Measurements from ENCODE around the gene TRAM2.
"Not testable (repeated sequence)": the region's sequence is repeated elsewhere in the genome, so short reads cannot be mapped to it uniquely, and the experiment has no call there.

TRAM2 gene

GRCh38 chr6:52474173-52474572, 102.7 kb downstream of the TRAM2 start:
- no peak for DNase-seq

DNA sequence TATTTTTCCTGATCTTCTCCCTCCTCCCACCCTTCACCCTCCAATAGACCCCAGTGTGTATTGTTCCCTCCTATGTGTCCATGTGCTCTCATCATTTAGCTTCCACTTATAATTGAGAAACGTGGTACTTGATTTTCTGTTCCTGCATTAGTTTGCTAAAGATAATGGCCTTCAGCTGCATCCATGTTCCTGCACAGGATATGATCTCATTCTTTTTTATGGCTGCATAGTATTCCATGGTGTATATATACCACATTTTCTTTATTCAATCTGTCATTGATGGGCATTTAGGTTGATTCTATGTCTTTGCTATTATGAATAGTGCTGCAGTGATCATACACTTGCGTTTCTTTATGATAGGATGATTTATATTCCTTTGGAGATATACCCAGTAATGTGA, 115.7 kb downstream of the TRAM2 start:
- DNase-seq, result not testable (repeated sequence)

DNA sequence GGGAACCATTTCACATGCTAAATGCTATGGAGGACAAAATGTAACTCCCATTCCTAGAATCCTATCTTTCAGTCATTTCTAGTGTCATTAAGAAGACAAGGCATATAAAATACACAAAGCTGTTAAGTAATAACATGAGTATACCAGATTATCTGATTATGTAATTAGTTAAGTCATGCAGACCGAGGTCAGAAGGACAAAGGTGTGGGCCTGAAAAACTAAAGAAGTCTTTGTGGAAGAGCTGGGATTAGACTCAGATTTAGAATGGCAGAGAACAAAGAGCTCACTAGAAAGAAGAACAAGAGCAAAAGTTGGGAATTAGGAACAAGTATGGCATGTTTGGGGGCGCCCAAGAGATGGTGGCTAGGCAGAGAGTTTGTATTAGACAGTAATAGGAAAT, 119.8 kb downstream of the TRAM2 start:
- DNase-seq, result peak; percentile 88

DNA sequence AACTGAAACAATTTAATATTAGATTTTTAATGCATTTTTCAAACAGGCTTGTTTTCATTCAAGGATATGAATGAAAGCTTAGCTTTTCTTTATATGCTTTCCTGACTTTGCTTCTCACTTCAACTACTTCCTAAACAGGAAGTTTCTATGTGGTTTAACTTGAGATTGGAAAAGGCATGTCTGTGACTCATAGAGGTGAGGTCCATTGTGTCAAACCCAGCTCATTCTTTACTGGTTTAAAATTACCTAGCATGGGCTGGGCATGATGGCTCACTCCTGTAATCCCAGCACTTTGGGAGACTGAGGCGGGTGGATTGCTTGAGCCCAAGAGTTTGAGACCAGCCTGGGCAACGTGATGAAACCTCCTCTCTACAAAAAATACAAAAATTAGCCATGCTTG, 122.3 kb downstream of the TRAM2 start:
- no peak for DNase-seq
